Midbrain (tissue), 1 donor: ENCODE results near the gene TSLP.

Experiments
- DNase-seq: peaks from one replicate; lab custom pipeline; 2025; lab: John Stamatoyannopoulos, UW

TSLP gene

GRCh38 chr5:111071413-111071812, at the start of gene TSLP:
TSS of gene TSLP (plus strand) at chr5:111071713. CDS start at chr5:111071891, 178 bp downstream.
- DNase-seq, result no peak

GRCh38 chr5:111022301-111022700, 49.2 kb upstream of the TSLP start:
- no peak for DNase-seq

GRCh38 chr5:111028865-111029264, 42.6 kb upstream of the TSLP start:
- no peak for DNase-seq

GRCh38 chr5:111043712-111044506, 27.6 kb upstream of the TSLP start:
- no peak for DNase-seq

- DNase-seq, result no peak
Measured at GRCh38 chr5:111058064-111058463, 13.4 kb upstream of the TSLP start.

GRCh38 chr5:111060169-111060568, 11.3 kb upstream of the TSLP start:
- no peak for DNase-seq

GRCh38 chr5:111061618-111062017, 9.9 kb upstream of the TSLP start:
- no peak for DNase-seq

GRCh38 chr5:111063709-111064322, 7.7 kb upstream of the TSLP start:
- DNase-seq, result no peak

GRCh38 chr5:111066261-111066938, 5.1 kb upstream of the TSLP start:
- no peak for DNase-seq

- DNase-seq, result no peak
Measured at GRCh38 chr5:111068213-111068612, 3.3 kb upstream of the TSLP start.

- no peak for DNase-seq
Measured at GRCh38 chr5:111069839-111070238, 1.7 kb upstream of the TSLP start.

GRCh38 chr5:111070272-111071134, 1.0 kb upstream of the TSLP start:
- no peak for DNase-seq

- DNase-seq, result no peak
Measured at GRCh38 chr5:111072949-111073682, 1.6 kb downstream of the TSLP start.

GRCh38 chr5:111074244-111074643, 2.7 kb downstream of the TSLP start:
- no peak for DNase-seq

GRCh38 chr5:111075520-111075919, 4.0 kb downstream of the TSLP start:
- DNase-seq, result no peak

- no peak for DNase-seq
Measured at GRCh38 chr5:111076091-111076490, 4.6 kb downstream of the TSLP start.

- no peak for DNase-seq
Measured at GRCh38 chr5:111077678-111078077, 6.2 kb downstream of the TSLP start.

- DNase-seq, result no peak
Measured at GRCh38 chr5:111079846-111080245, 8.3 kb downstream of the TSLP start.

GRCh38 chr5:111083323-111083722, 11.8 kb downstream of the TSLP start:
- no peak for DNase-seq

GRCh38 chr5:111092062-111092853, 20.7 kb downstream of the TSLP start, which contains the start of gene WDR36:
TSS of gene WDR36 (plus strand) at chr5:111092348. CDS start at chr5:111092457, 109 bp downstream.
- peak; percentile 93 for DNase-seq
